Camera-type eye (tissue), 1 donor: Measurements from ENCODE around the gene C11orf71. TPM values are rescaled to one million over a fixed set of nuclear protein-coding genes. Genes with fewer than 3 reads are reported as not detected.

Experiments used
- total RNA-seq: library from RNA; depleted of rRNA; stranded (reverse); fragments of >200 nt; gene quantifications from one replicate; pipeline ENCODE4 v1.2.3, GENCODE V29; 2014

C11orf71 gene
- 12.4 TPM for total RNA-seq

GRCh38 chr11:114400216-114400914 lies at the start of gene C11orf71, which contains the start of gene RBM7:
TSS of gene C11orf71 (minus strand) at chr11:114400511. CDS start at chr11:114400331, 180 bp downstream.
TSS of gene RBM7 (plus strand) at chr11:114400666. CDS start at chr11:114400672, 6 bp downstream.

DNA sequence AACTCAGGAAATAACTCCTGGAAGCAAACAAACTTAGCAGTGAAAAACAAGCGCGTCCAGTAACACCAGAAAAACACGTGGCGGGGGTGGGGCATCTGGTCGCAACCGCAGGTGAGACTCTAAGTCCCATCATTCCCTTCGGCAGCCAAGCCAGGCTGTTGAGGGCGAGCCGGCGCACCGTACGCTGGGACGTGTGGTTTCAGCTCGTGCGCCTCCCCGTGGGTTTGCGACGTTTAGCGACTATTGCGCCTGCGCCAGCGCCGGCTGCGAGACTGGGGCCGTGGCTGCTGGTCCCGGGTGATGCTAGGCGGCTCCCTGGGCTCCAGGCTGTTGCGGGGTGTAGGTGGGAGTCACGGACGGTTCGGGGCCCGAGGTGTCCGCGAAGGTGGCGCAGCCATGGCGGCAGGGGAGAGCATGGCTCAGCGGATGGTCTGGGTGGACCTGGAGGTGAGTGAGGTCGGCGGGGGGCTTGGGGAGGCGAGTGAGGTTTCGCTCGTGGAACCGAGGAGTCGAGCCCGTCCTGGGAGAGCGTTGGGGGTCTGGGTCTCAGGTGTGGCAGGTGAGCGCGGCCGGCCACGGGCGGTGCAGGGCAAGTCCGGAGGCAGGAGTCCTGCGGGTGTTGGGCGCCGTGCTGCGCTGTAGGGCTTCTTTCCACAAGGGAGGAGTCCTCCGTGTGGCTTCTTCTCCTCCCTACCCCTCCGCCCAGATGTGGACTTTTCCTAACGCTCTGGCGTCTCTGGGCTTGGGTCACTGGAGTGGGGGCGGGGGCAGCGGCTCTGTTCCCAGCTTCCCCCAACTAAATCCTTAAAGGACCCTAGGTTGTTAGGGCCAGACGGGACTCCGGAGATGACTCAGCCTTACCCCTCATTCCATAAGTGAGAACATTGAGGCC lies 39.2 kb upstream of the C11orf71 start, which contains the start of gene REXO2:
REXO2 (plus strand) TSS at position 239 of the 892 bp plus-strand sequence; CDS start at position 301, 62 bp downstream.

Other genes with a start within 250 kb of the C11orf71 start
- 2.1 TPM for gene NNMT, start 104.1 kb downstream of the C11orf71 start, total RNA-seq
- 32.2 TPM for gene RBM7, start 155 bp upstream of the C11orf71 start, total RNA-seq
- 57.8 TPM for gene REXO2, start 39.0 kb upstream of the C11orf71 start, total RNA-seq
- gene NXPE1, start 159.4 kb upstream of the C11orf71 start, total RNA-seq, result not detected
- gene NXPE4, start 195.3 kb upstream of the C11orf71 start, total RNA-seq, result not detected